Measurements from ENCODE around the gene ANKS6. TPM values are rescaled to one million over a fixed set of nuclear protein-coding genes. Genes with fewer than 3 reads are reported as not detected.

The ANKS6 gene
- total and polyA plus RNA-seq, 4 donors = 1.9 to 6.3 (median 2.9) TPM

DNA sequence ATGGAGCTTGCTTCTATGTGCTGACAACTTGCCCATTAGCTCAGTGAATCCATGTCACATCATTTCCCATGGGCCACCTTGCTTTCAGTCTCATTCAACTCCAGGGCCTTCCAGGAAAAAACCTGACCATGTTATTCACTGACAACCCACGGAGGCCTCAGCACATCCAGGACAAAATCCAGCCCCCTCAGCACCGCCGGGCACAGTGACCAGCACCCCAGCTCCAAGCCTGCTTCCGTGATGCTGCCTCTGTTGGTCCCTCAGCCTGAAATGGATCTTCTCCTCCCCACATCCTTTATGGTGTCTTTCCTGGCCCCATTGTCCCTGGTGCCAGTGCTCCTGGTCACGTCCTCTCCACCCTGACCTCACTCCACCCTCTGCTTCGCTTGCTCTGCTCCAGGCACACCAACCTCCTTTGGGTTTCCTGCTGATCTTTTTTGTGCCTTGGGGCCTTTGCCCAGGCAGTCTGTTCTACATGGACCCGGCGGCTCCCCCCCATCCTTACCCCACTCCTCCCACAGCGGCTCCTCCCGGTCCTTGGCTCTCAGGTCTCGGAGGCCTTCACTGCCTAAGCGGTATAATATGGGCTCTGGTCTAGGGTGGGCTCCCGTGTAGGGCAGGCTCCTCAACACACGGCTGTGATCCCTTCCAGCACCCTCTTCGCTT lies 25.0 kb downstream of the ANKS6 start:
- no peak for DNase-seq (ENCODE audit: low spot score)
- no peaks in the 10 kb centered on the region for H3K4me1 ChIP-seq (ENCODE audit: control insufficient read depth in 4 of 4, insufficient read depth in 4 of 4, low read length in 3 of 4)
- H3K36me3 ChIP-seq (ENCODE audit: control insufficient read depth in 4 of 4, insufficient read depth in 3 of 4, low read depth in 1 of 4, low read length in 3 of 4) = peaks cover 0 to 25% (median 1%) of the 10 kb centered on the region in 4 donors
- TF ChIP-seq, protein P1, sequence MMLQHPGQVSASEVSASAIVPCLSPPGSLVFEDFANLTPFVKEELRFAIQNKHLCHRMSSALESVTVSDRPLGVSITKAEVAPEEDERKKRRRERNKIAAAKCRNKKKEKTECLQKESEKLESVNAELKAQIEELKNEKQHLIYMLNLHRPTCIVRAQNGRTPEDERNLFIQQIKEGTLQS (IDR thresholded peaks at IDR 0.05) = no peak
- TF ChIP-seq JUND (IDR thresholded peaks at IDR 0.05) = no peak
- TF ChIP-seq, protein P2, sequence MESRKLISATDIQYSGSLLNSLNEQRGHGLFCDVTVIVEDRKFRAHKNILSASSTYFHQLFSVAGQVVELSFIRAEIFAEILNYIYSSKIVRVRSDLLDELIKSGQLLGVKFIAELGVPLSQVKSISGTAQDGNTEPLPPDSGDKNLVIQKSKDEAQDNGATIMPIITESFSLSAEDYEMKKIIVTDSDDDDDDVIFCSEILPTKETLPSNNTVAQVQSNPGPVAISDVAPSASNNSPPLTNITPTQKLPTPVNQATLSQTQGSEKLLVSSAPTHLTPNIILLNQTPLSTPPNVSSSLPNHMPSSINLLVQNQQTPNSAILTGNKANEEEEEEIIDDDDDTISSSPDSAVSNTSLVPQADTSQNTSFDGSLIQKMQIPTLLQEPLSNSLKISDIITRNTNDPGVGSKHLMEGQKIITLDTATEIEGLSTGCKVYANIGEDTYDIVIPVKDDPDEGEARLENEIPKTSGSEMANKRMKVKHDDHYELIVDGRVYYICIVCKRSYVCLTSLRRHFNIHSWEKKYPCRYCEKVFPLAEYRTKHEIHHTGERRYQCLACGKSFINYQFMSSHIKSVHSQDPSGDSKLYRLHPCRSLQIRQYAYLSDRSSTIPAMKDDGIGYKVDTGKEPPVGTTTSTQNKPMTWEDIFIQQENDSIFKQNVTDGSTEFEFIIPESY (IDR thresholded peaks at IDR 0.05) = no peak
- no peak for TF ChIP-seq TAF1 (conservative IDR thresholded peaks at IDR 0.05)
- TF ChIP-seq SP1 (IDR thresholded peaks at IDR 0.05) = no peak
- TF ChIP-seq, protein P3, sequence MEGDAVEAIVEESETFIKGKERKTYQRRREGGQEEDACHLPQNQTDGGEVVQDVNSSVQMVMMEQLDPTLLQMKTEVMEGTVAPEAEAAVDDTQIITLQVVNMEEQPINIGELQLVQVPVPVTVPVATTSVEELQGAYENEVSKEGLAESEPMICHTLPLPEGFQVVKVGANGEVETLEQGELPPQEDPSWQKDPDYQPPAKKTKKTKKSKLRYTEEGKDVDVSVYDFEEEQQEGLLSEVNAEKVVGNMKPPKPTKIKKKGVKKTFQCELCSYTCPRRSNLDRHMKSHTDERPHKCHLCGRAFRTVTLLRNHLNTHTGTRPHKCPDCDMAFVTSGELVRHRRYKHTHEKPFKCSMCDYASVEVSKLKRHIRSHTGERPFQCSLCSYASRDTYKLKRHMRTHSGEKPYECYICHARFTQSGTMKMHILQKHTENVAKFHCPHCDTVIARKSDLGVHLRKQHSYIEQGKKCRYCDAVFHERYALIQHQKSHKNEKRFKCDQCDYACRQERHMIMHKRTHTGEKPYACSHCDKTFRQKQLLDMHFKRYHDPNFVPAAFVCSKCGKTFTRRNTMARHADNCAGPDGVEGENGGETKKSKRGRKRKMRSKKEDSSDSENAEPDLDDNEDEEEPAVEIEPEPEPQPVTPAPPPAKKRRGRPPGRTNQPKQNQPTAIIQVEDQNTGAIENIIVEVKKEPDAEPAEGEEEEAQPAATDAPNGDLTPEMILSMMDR (IDR thresholded peaks at IDR 0.05; ENCODE audit: low read depth, low read length, missing input control) = no peak
- no peak for TF ChIP-seq RAD21 (IDR thresholded peaks at IDR 0.05)
- no peak for TF ChIP-seq RXRA (IDR thresholded peaks at IDR 0.05)
- TF ChIP-seq, protein P4, sequence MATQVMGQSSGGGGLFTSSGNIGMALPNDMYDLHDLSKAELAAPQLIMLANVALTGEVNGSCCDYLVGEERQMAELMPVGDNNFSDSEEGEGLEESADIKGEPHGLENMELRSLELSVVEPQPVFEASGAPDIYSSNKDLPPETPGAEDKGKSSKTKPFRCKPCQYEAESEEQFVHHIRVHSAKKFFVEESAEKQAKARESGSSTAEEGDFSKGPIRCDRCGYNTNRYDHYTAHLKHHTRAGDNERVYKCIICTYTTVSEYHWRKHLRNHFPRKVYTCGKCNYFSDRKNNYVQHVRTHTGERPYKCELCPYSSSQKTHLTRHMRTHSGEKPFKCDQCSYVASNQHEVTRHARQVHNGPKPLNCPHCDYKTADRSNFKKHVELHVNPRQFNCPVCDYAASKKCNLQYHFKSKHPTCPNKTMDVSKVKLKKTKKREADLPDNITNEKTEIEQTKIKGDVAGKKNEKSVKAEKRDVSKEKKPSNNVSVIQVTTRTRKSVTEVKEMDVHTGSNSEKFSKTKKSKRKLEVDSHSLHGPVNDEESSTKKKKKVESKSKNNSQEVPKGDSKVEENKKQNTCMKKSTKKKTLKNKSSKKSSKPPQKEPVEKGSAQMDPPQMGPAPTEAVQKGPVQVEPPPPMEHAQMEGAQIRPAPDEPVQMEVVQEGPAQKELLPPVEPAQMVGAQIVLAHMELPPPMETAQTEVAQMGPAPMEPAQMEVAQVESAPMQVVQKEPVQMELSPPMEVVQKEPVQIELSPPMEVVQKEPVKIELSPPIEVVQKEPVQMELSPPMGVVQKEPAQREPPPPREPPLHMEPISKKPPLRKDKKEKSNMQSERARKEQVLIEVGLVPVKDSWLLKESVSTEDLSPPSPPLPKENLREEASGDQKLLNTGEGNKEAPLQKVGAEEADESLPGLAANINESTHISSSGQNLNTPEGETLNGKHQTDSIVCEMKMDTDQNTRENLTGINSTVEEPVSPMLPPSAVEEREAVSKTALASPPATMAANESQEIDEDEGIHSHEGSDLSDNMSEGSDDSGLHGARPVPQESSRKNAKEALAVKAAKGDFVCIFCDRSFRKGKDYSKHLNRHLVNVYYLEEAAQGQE (IDR thresholded peaks at IDR 0.05) = no peak
- no peak for TF ChIP-seq FOXA2 (IDR thresholded peaks at IDR 0.05)
- TF ChIP-seq FOXA1 (IDR thresholded peaks at IDR 0.05) = no peak
- no peak for TF ChIP-seq GABPA (IDR thresholded peaks at IDR 0.05 in 1 of 2, conservative IDR thresholded peaks at IDR 0.05 in 1 of 2)
- no peak for TF ChIP-seq NR2F2 (IDR thresholded peaks at IDR 0.05)
- TF ChIP-seq, protein P5, sequence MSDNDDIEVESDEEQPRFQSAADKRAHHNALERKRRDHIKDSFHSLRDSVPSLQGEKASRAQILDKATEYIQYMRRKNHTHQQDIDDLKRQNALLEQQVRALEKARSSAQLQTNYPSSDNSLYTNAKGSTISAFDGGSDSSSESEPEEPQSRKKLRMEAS (IDR thresholded peaks at IDR 0.05) = no peak
- no peak overlapping the region for H3K9ac ChIP-seq (ENCODE audit: low read depth in 1 of 2, low read length in 2 of 2)
- H3K27ac ChIP-seq (ENCODE audit: low read depth in 1 of 2, low read length in 2 of 2) = no peak overlapping the region
- H3K4me3 ChIP-seq (ENCODE audit: low read depth in 1 of 3, low read length in 3 of 3) = no peak overlapping the region
- no peaks in the 10 kb centered on the region for H3K27me3 ChIP-seq (ENCODE audit: control insufficient read depth in 4 of 4, insufficient read depth in 4 of 4, low read length in 3 of 4)
- no peaks in the 10 kb centered on the region for H3K9me3 ChIP-seq (ENCODE audit: control insufficient read depth in 4 of 4, low read length in 3 of 4)
- 92% methylated on average over 15 of the region's 15 CpGs for WGBS

DNA sequence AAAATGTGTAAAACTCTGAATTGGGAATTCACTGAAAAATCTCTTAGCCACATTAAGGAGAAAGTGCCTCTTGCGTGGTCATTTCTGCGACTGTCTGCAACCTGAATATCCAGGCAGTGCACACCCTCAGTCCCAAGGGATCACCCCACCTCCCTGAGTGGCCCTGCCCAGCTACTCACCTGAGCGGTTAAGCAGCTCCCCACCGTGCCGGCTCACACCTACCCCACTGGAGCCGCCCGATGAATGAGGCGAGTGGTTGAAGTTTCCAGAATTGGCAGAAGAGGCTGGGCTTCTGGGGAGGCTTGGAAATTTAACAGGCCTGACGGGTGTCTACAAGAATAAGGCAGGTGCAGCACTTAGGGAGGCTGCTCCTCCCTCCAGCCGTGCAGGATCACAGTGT lies 25.6 kb downstream of the ANKS6 start:
- no peak for DNase-seq (ENCODE audit: low spot score)
- 95% methylated on average over 10 of the region's 10 CpGs for WGBS
- Histone ChIP-seq H3K27me3 (ENCODE audit: control insufficient read depth in 4 of 4, insufficient read depth in 4 of 4, low read length in 3 of 4) (no peaks in the 10 kb centered on the region), H3K36me3 (ENCODE audit: control insufficient read depth in 4 of 4, insufficient read depth in 3 of 4, low read depth in 1 of 4, low read length in 3 of 4) (peaks cover 0 to 25% (median 1%) of the 10 kb centered on the region in 4 donors), H3K4me1 (ENCODE audit: control insufficient read depth in 4 of 4, insufficient read depth in 4 of 4, low read length in 3 of 4) (no peaks in the 10 kb centered on the region), H3K4me3 (ENCODE audit: low read depth in 1 of 3, low read length in 3 of 3) (no peak overlapping the region), H3K9me3 (ENCODE audit: control insufficient read depth in 4 of 4, low read length in 3 of 4) (no peaks in the 10 kb centered on the region), H3K27ac (ENCODE audit: low read depth in 1 of 2, low read length in 2 of 2) (no peak overlapping the region), H3K9ac (ENCODE audit: low read depth in 1 of 2, low read length in 2 of 2) (no peak overlapping the region)
- TF ChIP-seq JUND (IDR thresholded peaks at IDR 0.05) = no peak
- no peak for TF ChIP-seq GABPA (IDR thresholded peaks at IDR 0.05 in 1 of 2, conservative IDR thresholded peaks at IDR 0.05 in 1 of 2)
- TF ChIP-seq, protein P5 (IDR thresholded peaks at IDR 0.05) = no peak
- no peak for TF ChIP-seq EGR1 (IDR thresholded peaks at IDR 0.05; ENCODE audit: low read depth in 2 of 2)
- TF ChIP-seq FOXA2 (IDR thresholded peaks at IDR 0.05) = no peak
